Glutamatergic neuron (in vitro differentiated cells): ENCODE results near the gene ELMO3. TPM values are rescaled to one million over a fixed set of nuclear protein-coding genes. Genes with fewer than 3 reads are reported as not detected.
A peak's percentile ranks its signal among the peaks of the same experiment; 100 is the strongest.

Experiments
- DNase-seq: peaks from one replicate; pipeline ENCODE4 v3.0.0; 2022
- H3K27ac Mint-ChIP-seq: one replicate; pipeline ENCODE4 v1.8.0; 2020; ENCODE audit warnings: mild to moderate bottlenecking, mixed read lengths, inconsistent platforms; ENCODE audit not compliant: unreplicated experiment
- H3K27me3 Mint-ChIP-seq: one replicate; pipeline ENCODE4 v1.8.0; 2020; ENCODE audit warnings: mild to moderate bottlenecking, moderate library complexity, mixed read lengths, inconsistent platforms; ENCODE audit not compliant: unreplicated experiment
- H3K36me3 Mint-ChIP-seq: one replicate; pipeline ENCODE4 v1.8.0; 2020; ENCODE audit warnings: mild to moderate bottlenecking, mixed read lengths, inconsistent platforms; ENCODE audit not compliant: unreplicated experiment
- H3K4me1 Mint-ChIP-seq: one replicate; pipeline ENCODE4 v1.8.0; 2020; ENCODE audit warnings: mild to moderate bottlenecking, low read depth, mixed read lengths, inconsistent platforms; ENCODE audit not compliant: unreplicated experiment
- H3K4me3 Mint-ChIP-seq: one replicate; pipeline ENCODE4 v1.8.0; 2020; ENCODE audit warnings: mild to moderate bottlenecking, mixed read lengths, inconsistent platforms; ENCODE audit not compliant: unreplicated experiment
- H3K9me3 Mint-ChIP-seq: one replicate; pipeline ENCODE4 v1.8.0; 2020; ENCODE audit warnings: mild to moderate bottlenecking, moderate library complexity, mixed read lengths, inconsistent platforms; ENCODE audit not compliant: unreplicated experiment
- CTCF ChIP-seq: fragments of 200-600 bp; sonication (generic); IDR thresholded peaks from one replicate; pipeline ENCODE4 v1.5.0; 2021; ENCODE audit not compliant: partially characterized antibody, unreplicated experiment
- total RNA-seq: library from RNA; stranded (reverse); fragmentation: NEBNext Ultra II Directional; extraction: Animal tissue kit (Norgen Biotek cat#: 25700); gene quantifications from one replicate; pipeline ENCODE4 v1.2.1, GENCODE V29; 2021; ENCODE audit not compliant: unreplicated experiment

ELMO3 gene
- total RNA-seq, 1 donor from 2014 or later: 2.1 TPM

GRCh38 chr16:67191995-67192681 lies 6.8 kb upstream of the ELMO3 start, which contains the start of gene E2F4:
Gene E2F4 (plus strand): TSS chr16:67192155. CDS start chr16:67192228, 73 bp downstream.
- no peak for TF ChIP-seq CTCF
- Mint-ChIP-seq H3K9me3 (peaks cover 17% of the 10 kb centered on the region), H3K4me1 (peaks cover 13% of the 10 kb centered on the region), H3K4me3 (peak within 1 kb of the TSS; percentile 94), H3K36me3 (no peaks in the 10 kb centered on the region), H3K27me3 (peaks cover 8% of the 10 kb centered on the region), H3K27ac (peak within 1 kb of the TSS; percentile 84)
- DNase-seq: peak; percentile 91

- peak overlapping the region; percentile 94 for H3K4me3 Mint-ChIP-seq
- DNase-seq: no peak
- peaks cover 17% of the 10 kb centered on the region for H3K9me3 Mint-ChIP-seq
- H3K27me3 Mint-ChIP-seq: peaks cover 8% of the 10 kb centered on the region
- H3K4me1 Mint-ChIP-seq: peaks cover 13% of the 10 kb centered on the region
- TF ChIP-seq CTCF: no peak
- H3K36me3 Mint-ChIP-seq: no peaks in the 10 kb centered on the region
- peak overlapping the region; percentile 84 for H3K27ac Mint-ChIP-seq
Measured at GRCh38 chr16:67192781-67193361, 6.1 kb upstream of the ELMO3 start.

- peaks cover 13% of the 10 kb centered on the region for H3K4me1 Mint-ChIP-seq
- TF ChIP-seq CTCF: no peak
- H3K36me3 Mint-ChIP-seq: no peaks in the 10 kb centered on the region
- peaks cover 17% of the 10 kb centered on the region for H3K9me3 Mint-ChIP-seq
- H3K4me3 Mint-ChIP-seq: peak overlapping the region; percentile 94
- H3K27ac Mint-ChIP-seq: peak overlapping the region; percentile 84
- H3K27me3 Mint-ChIP-seq: peaks cover 8% of the 10 kb centered on the region
- DNase-seq: no peak
Measured at GRCh38 chr16:67193536-67193935, 5.4 kb upstream of the ELMO3 start.

GRCh38 chr16:67194260-67194659 lies 4.7 kb upstream of the ELMO3 start:
- Mint-ChIP-seq H3K27me3 (peaks cover 8% of the 10 kb centered on the region), H3K9me3 (peaks cover 17% of the 10 kb centered on the region), H3K27ac (no peak overlapping the region), H3K4me1 (peaks cover 13% of the 10 kb centered on the region), H3K4me3 (peak overlapping the region; percentile 94), H3K36me3 (no peaks in the 10 kb centered on the region)
- no peak for TF ChIP-seq CTCF
- no peak for DNase-seq

GRCh38 chr16:67195676-67196075 lies 3.3 kb upstream of the ELMO3 start:
- H3K9me3 Mint-ChIP-seq: peaks cover 18% of the 10 kb centered on the region
- no peak for DNase-seq
- H3K4me3 Mint-ChIP-seq: no peak overlapping the region
- no peaks in the 10 kb centered on the region for H3K36me3 Mint-ChIP-seq
- H3K27ac Mint-ChIP-seq: no peak overlapping the region
- TF ChIP-seq CTCF: no peak
- H3K27me3 Mint-ChIP-seq: peaks cover 9% of the 10 kb centered on the region
- H3K4me1 Mint-ChIP-seq: peaks cover 15% of the 10 kb centered on the region
